Loucy (cell line): Measurements from ENCODE around the gene CSNK1G2.

Experiments
- H2AFZ ChIP-seq: fragments of 200-600 bp; sonication (generic); 2 replicates; pipeline ENCODE4 v1.6.0; 2016; ENCODE audit warnings: antibody characterized with exemption, mild to moderate bottlenecking, low read length, moderate library complexity
- H3F3A ChIP-seq: fragments of 200-600 bp; 2 replicates; pipeline ENCODE4 v1.6.0; 2016; ENCODE audit warnings: antibody characterized with exemption, low read depth, mild to moderate bottlenecking
- H3K27me3 ChIP-seq: fragments of 200-600 bp; sonication (generic); 2 replicates; pipeline ENCODE4 v1.6.1; 2014; ENCODE audit warnings: low read length, mild to moderate bottlenecking; ENCODE audit not compliant: insufficient read depth, poor library complexity, severe bottlenecking
- H3K36me3 ChIP-seq: fragments of 200-600 bp; sonication (generic); 2 replicates; pipeline ENCODE4 v1.6.1; 2016; ENCODE audit warnings: low read length; ENCODE audit not compliant: insufficient read depth
- H3K4me1 ChIP-seq: fragments of 200-600 bp; sonication (generic); 2 replicates; pipeline ENCODE4 v1.5.1; 2014; ENCODE audit warnings: low read length, mild to moderate bottlenecking; ENCODE audit not compliant: insufficient read depth, poor library complexity, severe bottlenecking
- H3K4me2 ChIP-seq: fragments of 200-600 bp; sonication (generic); 2 replicates; pipeline ENCODE4 v1.6.0; 2014; ENCODE audit warnings: antibody characterized with exemption, low read length, low read depth, mild to moderate bottlenecking; ENCODE audit not compliant: poor library complexity, severe bottlenecking
- H3K4me3 ChIP-seq: fragments of 200-600 bp; sonication (generic); 2 replicates; pipeline ENCODE4 v1.5.1; 2014; ENCODE audit warnings: low read length, mild to moderate bottlenecking, mixed read lengths; ENCODE audit not compliant: poor library complexity, severe bottlenecking
- H3K79me2 ChIP-seq: fragments of 200-600 bp; sonication (generic); 2 replicates; pipeline ENCODE4 v1.6.1; 2014; ENCODE audit warnings: low read length; ENCODE audit not compliant: insufficient read depth
- H3K9ac ChIP-seq: fragments of 200-600 bp; sonication (generic); 2 replicates; pipeline ENCODE4 v1.6.0; 2014; ENCODE audit warnings: mild to moderate bottlenecking, low read depth, low read length, moderate library complexity; ENCODE audit not compliant: poor library complexity, severe bottlenecking
- H3K9me2 ChIP-seq: fragments of 200-600 bp; sonication (generic); replicated peaks from 2 replicates; pipeline ENCODE4 v1.6.1; 2016; ENCODE audit warnings: low read depth, low read length, mixed read lengths
- H3K9me3 ChIP-seq: fragments of 200-600 bp; sonication (generic); 2 replicates; pipeline ENCODE4 v1.6.1; 2014; ENCODE audit warnings: mild to moderate bottlenecking, antibody characterized with exemption, low read length, low read depth; ENCODE audit not compliant: insufficient read depth
- H4K20me1 ChIP-seq: fragments of 200-600 bp; sonication (generic); 2 replicates; pipeline ENCODE4 v1.6.0; 2014; ENCODE audit warnings: antibody characterized with exemption, low read length, mild to moderate bottlenecking; ENCODE audit not compliant: insufficient read depth, poor library complexity, severe bottlenecking
- CTCF ChIP-seq: fragments of 200-600 bp; sonication (generic); conservative IDR thresholded peaks from 2 replicates; pipeline ENCODE4 v1.5.1; 2014; ENCODE audit warnings: mild to moderate bottlenecking, antibody characterized with exemption, low read length
- EZH2phosphoT487 ChIP-seq: fragments of 200-600 bp; IDR thresholded peaks from 2 replicates; pipeline ENCODE4 v1.6.1; 2018; ENCODE audit warnings: antibody characterized with exemption, mild to moderate bottlenecking, moderate library complexity, borderline replicate concordance

Gene CSNK1G2

GRCh38 chr19:1952635-1953034 is 11.7 kb downstream of the CSNK1G2 start:
- Histone ChIP-seq H3K9ac (no peak overlapping the region), H3K9me2 (no peaks in the 10 kb centered on the region), H3K27me3 (no peaks in the 10 kb centered on the region), H3K36me3 (peaks cover 21% of the 10 kb centered on the region; the same call in 1 of the 2 replicates), H3K4me3 (no peak overlapping the region), H3K4me1 (no peaks in the 10 kb centered on the region), H3K4me2 (no peak overlapping the region), H3F3A (no peaks in the 10 kb centered on the region), H2AFZ (no peak overlapping the region), H3K9me3 (no peaks in the 10 kb centered on the region), H4K20me1 (peaks cover 70% of the 10 kb centered on the region), H3K79me2 (peaks cover 96% of the 10 kb centered on the region)
- TF ChIP-seq CTCF (no peak), EZH2phosphoT487 (no peak)

GRCh38 chr19:1953037-1953436 is 12.1 kb downstream of the CSNK1G2 start:
- Histone ChIP-seq H3K79me2 (peaks cover 96% of the 10 kb centered on the region), H3K4me3 (no peak overlapping the region), H3K9me2 (no peaks in the 10 kb centered on the region), H3K9ac (no peak overlapping the region), H3K9me3 (no peaks in the 10 kb centered on the region), H4K20me1 (peaks cover 66% of the 10 kb centered on the region), H3K4me1 (no peaks in the 10 kb centered on the region), H3K4me2 (no peak overlapping the region), H3F3A (no peaks in the 10 kb centered on the region), H3K36me3 (peaks cover 21% of the 10 kb centered on the region; the same call in 1 of the 2 replicates), H2AFZ (no peak overlapping the region), H3K27me3 (no peaks in the 10 kb centered on the region)
- no peak for TF ChIP-seq EZH2phosphoT487
- TF ChIP-seq CTCF: no peak

GRCh38 chr19:1953441-1954094 is 12.6 kb downstream of the CSNK1G2 start:
- H3K79me2 ChIP-seq: peaks cover 92% of the 10 kb centered on the region
- no peaks in the 10 kb centered on the region for H3K4me1 ChIP-seq
- no peak overlapping the region for H3K4me2 ChIP-seq
- H3F3A ChIP-seq: no peaks in the 10 kb centered on the region
- H3K9ac ChIP-seq: no peak overlapping the region
- no peaks in the 10 kb centered on the region for H3K9me3 ChIP-seq
- TF ChIP-seq CTCF (no peak), EZH2phosphoT487 (no peak)
- no peaks in the 10 kb centered on the region for H3K9me2 ChIP-seq
- peaks cover 21% of the 10 kb centered on the region; the same call in 1 of the 2 replicates for H3K36me3 ChIP-seq
- H4K20me1 ChIP-seq: peaks cover 61% of the 10 kb centered on the region
- no peak overlapping the region for H2AFZ ChIP-seq
- H3K27me3 ChIP-seq: no peaks in the 10 kb centered on the region
- H3K4me3 ChIP-seq: no peak overlapping the region
